HG03439 (cell line): ENCODE measurements around the gene EFCAB13.

ENCODE experiments used
- ATAC-seq: cut with Tn5 transposase; IDR thresholded peaks from one replicate; pipeline ENCODE4 v1.9.1; 2021; ENCODE audit warnings: mild to moderate bottlenecking, moderate library complexity; ENCODE audit not compliant: unreplicated experiment

Gene EFCAB13, protein sequence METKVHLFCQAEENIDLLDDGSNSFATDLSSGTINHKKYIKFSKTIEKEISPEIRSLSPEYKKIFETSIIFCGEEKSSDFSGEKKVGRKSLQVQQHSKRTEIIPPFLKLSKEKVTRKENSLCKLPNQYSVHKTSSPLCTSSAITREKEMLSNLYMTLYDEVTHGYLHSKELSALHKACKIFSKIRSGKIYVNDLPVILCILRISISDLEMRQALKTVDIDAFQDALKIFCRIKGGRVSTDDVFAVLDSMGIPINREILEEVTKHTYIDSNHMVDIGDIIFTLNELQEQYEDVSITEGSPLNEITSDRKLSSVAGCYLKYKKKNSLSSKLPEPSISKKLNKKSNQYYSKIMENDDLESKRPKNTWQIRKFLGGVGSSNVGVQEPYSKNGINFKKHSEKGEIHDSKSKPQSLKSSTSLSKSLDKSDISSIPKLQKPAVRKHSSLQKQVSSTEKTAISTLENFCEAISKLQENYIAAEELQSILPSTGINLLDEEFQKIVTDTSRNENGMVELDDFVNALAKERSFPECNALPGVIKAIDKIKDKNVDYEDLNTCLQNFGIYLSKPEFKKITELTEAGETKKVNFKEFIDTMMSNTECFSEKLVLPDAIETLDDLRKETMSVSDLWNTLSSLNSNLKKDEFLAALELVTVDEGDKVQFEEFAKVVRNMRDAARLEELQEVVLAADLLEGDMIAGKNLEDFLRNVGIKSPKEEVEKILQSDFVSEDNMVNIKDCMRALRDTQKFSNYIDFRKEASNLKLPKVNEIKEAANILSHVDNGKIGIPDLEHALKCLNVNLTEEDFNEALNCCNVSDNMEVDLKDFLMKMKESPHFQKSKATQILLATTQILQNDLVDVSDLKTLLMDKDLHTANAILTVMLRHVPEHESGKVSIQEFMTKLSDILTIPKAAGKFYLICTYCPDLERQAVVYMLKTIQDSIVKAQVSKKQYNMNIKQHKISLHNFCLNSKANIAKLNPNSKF

DNA sequence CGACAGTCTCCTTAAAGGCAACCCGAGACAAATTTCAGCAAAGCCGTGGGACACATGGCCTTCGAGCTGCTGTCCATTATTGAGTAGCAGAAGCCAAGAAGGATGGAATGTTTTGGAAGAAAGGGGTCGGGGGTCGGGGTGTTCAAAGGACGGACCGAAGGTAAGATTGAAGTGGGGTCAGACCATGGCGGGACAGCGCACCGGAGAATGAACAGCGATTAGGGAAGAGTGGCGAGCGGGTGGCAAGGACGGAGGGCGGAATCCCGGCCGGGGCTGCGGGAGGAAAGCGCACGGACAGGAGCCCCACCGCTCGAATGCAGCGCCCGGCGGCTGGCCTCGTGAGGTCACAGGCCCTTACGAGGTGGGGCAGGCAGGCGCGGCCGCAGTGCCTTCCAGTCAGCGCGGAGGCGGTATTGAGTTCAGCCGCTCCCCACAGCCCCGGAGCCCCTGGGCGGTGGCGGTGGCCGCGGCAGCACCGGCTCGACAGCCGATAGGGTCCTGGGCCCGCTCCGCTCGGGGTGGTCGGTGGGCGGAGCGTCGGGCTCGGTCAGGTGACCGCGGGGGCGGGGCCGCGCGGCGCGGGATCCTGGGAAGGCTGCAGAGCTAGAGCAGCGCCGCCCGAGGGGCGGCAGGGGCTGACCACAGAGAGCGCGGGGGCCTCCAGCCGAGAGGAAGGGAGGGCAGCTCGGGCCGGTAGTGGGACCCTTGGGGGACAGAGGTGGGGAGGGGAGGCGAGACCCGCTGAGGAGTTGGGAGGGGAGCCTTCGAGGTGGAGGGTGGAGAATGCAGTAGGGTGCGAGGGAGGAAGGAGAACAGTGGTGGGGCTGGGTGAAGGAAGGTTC, at the start of gene EFCAB13:
Gene EFCAB13 (plus strand): TSS at position 574 of the 842 bp plus-strand sequence. CDS start 4,399 bp downstream, outside the sequence.
- ATAC-seq: peak; percentile 82

GRCh38 chr17:47274319-47275069, 49.3 kb upstream of the EFCAB13 start:
- no peak for ATAC-seq

DNA sequence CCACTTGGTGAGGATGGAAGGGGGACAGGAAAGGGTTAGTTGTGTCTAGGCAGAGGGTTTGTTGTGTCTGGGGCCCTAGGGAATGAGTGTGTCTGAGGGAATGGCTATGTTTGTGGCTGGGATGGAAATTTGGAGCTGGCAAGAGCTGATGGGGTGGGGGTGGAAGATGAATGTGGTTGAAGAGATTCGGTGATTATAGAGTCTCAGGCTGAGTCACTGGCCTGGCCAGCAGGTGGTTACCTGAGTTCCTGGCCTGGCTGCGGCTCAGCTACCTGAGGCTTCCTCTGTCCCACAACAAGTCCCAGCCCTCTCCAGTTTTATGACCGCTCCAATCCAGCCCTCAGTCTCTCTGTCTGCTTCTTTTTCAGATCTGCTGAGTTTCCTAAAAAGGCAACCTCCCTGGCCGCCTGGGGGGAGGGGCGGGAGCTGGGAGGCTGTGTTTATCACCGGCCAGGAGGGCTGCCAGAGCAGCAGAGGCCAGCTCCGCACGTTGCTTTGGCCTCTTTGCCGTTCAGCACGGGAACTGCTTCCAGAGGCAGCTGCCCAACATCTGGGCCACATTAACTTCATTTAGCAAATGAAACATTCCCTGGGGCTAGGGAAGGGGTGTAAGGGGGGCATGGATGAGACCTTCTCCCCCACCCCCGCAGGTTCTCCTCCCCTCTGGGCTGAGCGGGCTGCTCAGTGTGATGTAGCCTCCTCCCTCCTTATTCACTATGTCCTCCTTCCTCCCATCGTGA, 48.3 kb upstream of the EFCAB13 start:
- ATAC-seq: no peak

- ATAC-seq: no peak
Observed at GRCh38 chr17:47276444-47276843, 47.3 kb upstream of the EFCAB13 start.

DNA sequence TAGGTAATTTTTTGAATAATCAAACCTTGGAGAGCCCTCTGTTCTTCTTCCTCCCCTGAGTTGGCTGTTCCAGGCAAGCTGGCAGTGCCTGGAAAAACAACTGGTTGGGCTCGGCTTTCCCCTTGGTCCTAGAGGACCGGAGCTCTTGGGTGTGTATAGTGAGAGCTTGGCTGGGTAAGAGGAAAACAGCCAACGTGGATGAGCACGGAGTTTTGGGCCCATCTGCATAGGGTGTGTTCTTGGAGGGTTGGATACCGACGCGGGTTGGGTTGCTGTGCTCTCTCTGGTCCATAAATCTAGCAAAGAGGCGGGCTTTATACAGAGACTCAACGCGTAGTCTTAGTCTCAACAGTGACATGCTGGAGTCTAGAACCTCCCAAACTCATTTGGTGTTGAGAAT, 46.9 kb upstream of the EFCAB13 start:
- no peak for ATAC-seq

- no peak for ATAC-seq
Observed at GRCh38 chr17:47277921-47278320, 45.8 kb upstream of the EFCAB13 start.

DNA sequence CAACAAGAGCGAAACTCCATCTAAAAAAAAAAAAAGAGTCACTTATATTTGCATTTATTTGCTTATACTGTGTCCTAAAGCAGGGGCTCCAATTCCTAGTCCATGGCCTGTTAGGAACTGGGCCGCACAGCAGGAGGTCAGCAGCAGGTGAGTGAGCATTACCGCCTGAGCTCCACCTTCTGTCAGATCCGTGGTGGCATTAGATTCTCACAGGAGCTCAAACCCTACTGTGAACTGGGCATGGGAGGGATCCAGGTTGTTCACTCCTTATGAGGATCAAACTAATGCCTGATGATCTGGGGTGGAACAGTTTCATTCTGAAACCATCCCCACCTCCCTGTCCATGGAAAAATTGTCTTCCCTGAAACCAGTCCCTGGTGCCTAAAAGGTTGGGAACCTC, 45.2 kb upstream of the EFCAB13 start:
- no peak for ATAC-seq

GRCh38 chr17:47279062-47279801, 44.5 kb upstream of the EFCAB13 start:
- ATAC-seq: peak; percentile 75

DNA sequence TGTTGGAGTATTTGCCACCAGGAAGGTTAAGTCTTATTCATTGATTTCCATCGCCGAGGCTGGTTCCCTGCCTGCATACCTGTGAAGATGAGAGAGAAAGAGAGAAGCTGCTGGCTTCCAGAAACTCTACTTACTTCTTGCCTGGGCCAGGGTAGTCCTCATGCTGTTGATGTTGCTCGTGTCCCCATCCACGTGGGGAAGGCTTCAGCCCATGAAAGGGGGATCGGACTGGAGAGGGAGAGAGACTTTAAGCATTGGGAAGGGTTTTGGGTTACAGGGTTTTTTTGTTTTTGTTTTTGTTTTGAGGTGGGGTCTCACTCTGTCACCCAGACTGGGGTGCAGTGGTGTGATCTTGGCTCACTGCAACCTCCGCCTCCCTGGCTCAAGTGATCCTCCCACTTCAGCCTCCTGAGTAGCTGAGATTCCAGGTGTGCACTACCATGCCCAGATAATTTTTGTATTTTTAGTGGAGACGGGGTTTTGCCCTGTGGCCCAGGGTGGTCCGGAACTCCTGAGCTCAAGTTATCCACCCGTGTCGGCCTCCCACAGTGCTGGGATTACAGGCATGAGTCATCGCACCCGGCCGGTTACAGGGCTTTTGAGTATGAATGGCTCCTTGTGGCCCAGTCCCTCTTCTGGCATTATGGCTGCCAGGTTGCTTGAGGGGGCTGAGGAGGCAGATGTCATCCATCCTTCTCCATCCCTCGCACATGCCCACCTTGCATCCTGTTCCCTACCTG, 43.5 kb upstream of the EFCAB13 start:
- ATAC-seq: no peak

GRCh38 chr17:47281216-47281615, 42.5 kb upstream of the EFCAB13 start:
- no peak for ATAC-seq

- ATAC-seq: no peak
Observed at GRCh38 chr17:47285003-47285402, 38.8 kb upstream of the EFCAB13 start.

- ATAC-seq: peak; percentile 65
Observed at GRCh38 chr17:47286198-47286914, 37.4 kb upstream of the EFCAB13 start.

- ATAC-seq: no peak
Observed at GRCh38 chr17:47287068-47287467, 36.7 kb upstream of the EFCAB13 start.

GRCh38 chr17:47287639-47288038, 36.1 kb upstream of the EFCAB13 start:
- no peak for ATAC-seq

DNA sequence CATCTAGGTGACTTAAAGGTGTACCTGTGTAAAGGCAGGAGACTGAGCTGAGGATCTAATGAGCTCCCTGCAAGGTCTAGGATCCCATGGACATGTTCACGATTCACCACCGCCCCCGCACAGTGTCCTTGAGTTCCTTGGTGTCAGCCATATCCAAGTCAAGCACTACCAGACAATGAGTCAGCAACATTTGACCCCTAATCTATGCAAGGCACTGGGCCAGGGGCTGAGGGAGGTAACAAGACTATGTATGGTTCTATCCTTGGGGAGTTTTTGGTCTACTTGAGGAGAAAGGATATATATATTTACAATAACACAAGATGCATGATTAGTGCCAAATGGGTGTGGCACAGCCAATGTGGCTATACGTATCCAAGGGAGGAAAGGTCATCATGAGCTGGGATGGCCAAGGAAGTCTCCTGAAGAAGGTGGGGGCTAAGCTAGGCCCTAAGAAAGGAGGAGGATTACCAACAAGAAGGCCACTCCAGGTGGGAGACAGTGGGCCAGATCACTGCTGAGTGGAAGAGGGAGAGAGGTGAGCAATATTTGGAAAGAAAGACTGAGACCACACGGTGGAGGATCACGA, 35.1 kb upstream of the EFCAB13 start:
- no peak for ATAC-seq

DNA sequence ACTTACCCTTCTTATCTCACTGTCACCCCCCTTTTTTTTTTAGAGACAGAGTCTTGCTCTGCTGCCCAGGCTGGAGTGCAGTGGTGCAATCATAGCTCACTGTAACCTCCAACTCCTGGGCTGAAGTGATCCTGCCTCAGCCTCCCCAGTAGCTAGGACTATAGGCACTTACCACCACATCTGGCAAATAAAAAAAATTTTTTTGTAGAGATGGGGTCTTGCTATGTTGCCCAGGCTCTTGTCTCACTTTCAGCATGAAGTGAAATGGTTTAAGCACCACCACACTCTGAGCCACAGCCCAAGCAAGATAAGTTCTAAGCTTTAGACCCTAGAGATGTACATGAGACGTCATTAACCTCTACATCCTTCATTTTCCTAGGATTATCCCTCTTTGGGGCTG, 34.5 kb upstream of the EFCAB13 start:
- ATAC-seq: no peak

GRCh38 chr17:47290870-47291241, 32.9 kb upstream of the EFCAB13 start:
- ATAC-seq: no peak
